ENCODE data around the gene LRCH1. TPM values are rescaled to one million over a fixed set of nuclear protein-coding genes. Genes with fewer than 3 reads are reported as not detected.

The LRCH1 gene
- total and polyA plus RNA-seq, 2 experiments from 2014 or later, result 3.9 to 9.2 TPM

DNA sequence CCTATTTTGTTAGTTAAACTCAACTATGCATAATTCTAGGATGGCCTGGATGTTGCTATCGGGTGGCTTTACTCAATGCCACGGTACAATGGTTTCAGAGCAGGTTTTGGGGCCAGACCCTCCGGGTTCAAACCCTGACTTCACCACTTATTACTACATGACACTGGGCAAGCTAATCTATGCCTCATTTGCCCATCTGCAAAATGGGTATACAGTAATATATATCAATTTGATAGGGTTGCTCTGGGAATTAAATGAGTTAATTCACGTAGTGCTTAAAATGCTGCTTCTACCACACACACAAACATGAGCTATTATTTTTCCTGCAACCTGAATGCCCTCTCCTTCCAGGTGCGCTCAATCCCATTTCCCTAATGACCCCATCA lies 243.2 kb downstream of the LRCH1 start:
- Mint-ChIP-seq H3K4me3 (peak overlapping the region; percentile 90), H3K27me3 (ENCODE audit: insufficient read depth, low read depth, poor library complexity) (peaks cover 6% of the 10 kb centered on the region), H3K36me3 (ENCODE audit: low read depth) (no peaks in the 10 kb centered on the region), H3K4me1 (peaks cover 24% of the 10 kb centered on the region), H3K9me3 (no peaks in the 10 kb centered on the region; the same call in 2 of the 3 replicates), H3K27ac (peak overlapping the region; percentile 96)
- DNase-seq (ENCODE audit: low spot score), result no peak
- H3K4me2 ChIP-seq, result peak overlapping the region; percentile 85
- H3K79me2 ChIP-seq (replicated peaks; ENCODE audit: insufficient read depth), result peaks cover 16% of the 10 kb centered on the region
- H2AFZ ChIP-seq, result peak overlapping the region; percentile 99
- H4K20me1 ChIP-seq (replicated peaks; ENCODE audit: insufficient read depth), result no peaks in the 10 kb centered on the region
- no peak for TF ChIP-seq NANOG (IDR thresholded peaks at IDR 0.05; ENCODE audit: borderline replicate concordance)
- no peak for TF ChIP-seq CREB1 (CRISPR knock-in tag; IDR thresholded peaks at IDR 0.05; ENCODE audit: low read depth)
- no peak for TF ChIP-seq EZH2 (IDR thresholded peaks at IDR 0.05; ENCODE audit: low read depth, unreplicated experiment)
- no peak for TF ChIP-seq STAT1 (IDR thresholded peaks at IDR 0.05; ENCODE audit: unreplicated experiment)
- no peak for TF ChIP-seq EZH2phosphoT487 (IDR thresholded peaks at IDR 0.05; ENCODE audit: unreplicated experiment)
- no peak for TF ChIP-seq ZNF114 (CRISPR knock-in tag; IDR thresholded peaks at IDR 0.05)
- TF ChIP-seq, protein P1, sequence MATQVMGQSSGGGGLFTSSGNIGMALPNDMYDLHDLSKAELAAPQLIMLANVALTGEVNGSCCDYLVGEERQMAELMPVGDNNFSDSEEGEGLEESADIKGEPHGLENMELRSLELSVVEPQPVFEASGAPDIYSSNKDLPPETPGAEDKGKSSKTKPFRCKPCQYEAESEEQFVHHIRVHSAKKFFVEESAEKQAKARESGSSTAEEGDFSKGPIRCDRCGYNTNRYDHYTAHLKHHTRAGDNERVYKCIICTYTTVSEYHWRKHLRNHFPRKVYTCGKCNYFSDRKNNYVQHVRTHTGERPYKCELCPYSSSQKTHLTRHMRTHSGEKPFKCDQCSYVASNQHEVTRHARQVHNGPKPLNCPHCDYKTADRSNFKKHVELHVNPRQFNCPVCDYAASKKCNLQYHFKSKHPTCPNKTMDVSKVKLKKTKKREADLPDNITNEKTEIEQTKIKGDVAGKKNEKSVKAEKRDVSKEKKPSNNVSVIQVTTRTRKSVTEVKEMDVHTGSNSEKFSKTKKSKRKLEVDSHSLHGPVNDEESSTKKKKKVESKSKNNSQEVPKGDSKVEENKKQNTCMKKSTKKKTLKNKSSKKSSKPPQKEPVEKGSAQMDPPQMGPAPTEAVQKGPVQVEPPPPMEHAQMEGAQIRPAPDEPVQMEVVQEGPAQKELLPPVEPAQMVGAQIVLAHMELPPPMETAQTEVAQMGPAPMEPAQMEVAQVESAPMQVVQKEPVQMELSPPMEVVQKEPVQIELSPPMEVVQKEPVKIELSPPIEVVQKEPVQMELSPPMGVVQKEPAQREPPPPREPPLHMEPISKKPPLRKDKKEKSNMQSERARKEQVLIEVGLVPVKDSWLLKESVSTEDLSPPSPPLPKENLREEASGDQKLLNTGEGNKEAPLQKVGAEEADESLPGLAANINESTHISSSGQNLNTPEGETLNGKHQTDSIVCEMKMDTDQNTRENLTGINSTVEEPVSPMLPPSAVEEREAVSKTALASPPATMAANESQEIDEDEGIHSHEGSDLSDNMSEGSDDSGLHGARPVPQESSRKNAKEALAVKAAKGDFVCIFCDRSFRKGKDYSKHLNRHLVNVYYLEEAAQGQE (IDR thresholded peaks at IDR 0.05; ENCODE audit: unreplicated experiment), result no peak
- TF ChIP-seq, protein P2, sequence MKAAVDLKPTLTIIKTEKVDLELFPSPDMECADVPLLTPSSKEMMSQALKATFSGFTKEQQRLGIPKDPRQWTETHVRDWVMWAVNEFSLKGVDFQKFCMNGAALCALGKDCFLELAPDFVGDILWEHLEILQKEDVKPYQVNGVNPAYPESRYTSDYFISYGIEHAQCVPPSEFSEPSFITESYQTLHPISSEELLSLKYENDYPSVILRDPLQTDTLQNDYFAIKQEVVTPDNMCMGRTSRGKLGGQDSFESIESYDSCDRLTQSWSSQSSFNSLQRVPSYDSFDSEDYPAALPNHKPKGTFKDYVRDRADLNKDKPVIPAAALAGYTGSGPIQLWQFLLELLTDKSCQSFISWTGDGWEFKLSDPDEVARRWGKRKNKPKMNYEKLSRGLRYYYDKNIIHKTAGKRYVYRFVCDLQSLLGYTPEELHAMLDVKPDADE (IDR thresholded peaks at IDR 0.05), result no peak
- no peak for TF ChIP-seq JUNB (IDR thresholded peaks at IDR 0.05; ENCODE audit: unreplicated experiment)
- TF ChIP-seq, protein P3, sequence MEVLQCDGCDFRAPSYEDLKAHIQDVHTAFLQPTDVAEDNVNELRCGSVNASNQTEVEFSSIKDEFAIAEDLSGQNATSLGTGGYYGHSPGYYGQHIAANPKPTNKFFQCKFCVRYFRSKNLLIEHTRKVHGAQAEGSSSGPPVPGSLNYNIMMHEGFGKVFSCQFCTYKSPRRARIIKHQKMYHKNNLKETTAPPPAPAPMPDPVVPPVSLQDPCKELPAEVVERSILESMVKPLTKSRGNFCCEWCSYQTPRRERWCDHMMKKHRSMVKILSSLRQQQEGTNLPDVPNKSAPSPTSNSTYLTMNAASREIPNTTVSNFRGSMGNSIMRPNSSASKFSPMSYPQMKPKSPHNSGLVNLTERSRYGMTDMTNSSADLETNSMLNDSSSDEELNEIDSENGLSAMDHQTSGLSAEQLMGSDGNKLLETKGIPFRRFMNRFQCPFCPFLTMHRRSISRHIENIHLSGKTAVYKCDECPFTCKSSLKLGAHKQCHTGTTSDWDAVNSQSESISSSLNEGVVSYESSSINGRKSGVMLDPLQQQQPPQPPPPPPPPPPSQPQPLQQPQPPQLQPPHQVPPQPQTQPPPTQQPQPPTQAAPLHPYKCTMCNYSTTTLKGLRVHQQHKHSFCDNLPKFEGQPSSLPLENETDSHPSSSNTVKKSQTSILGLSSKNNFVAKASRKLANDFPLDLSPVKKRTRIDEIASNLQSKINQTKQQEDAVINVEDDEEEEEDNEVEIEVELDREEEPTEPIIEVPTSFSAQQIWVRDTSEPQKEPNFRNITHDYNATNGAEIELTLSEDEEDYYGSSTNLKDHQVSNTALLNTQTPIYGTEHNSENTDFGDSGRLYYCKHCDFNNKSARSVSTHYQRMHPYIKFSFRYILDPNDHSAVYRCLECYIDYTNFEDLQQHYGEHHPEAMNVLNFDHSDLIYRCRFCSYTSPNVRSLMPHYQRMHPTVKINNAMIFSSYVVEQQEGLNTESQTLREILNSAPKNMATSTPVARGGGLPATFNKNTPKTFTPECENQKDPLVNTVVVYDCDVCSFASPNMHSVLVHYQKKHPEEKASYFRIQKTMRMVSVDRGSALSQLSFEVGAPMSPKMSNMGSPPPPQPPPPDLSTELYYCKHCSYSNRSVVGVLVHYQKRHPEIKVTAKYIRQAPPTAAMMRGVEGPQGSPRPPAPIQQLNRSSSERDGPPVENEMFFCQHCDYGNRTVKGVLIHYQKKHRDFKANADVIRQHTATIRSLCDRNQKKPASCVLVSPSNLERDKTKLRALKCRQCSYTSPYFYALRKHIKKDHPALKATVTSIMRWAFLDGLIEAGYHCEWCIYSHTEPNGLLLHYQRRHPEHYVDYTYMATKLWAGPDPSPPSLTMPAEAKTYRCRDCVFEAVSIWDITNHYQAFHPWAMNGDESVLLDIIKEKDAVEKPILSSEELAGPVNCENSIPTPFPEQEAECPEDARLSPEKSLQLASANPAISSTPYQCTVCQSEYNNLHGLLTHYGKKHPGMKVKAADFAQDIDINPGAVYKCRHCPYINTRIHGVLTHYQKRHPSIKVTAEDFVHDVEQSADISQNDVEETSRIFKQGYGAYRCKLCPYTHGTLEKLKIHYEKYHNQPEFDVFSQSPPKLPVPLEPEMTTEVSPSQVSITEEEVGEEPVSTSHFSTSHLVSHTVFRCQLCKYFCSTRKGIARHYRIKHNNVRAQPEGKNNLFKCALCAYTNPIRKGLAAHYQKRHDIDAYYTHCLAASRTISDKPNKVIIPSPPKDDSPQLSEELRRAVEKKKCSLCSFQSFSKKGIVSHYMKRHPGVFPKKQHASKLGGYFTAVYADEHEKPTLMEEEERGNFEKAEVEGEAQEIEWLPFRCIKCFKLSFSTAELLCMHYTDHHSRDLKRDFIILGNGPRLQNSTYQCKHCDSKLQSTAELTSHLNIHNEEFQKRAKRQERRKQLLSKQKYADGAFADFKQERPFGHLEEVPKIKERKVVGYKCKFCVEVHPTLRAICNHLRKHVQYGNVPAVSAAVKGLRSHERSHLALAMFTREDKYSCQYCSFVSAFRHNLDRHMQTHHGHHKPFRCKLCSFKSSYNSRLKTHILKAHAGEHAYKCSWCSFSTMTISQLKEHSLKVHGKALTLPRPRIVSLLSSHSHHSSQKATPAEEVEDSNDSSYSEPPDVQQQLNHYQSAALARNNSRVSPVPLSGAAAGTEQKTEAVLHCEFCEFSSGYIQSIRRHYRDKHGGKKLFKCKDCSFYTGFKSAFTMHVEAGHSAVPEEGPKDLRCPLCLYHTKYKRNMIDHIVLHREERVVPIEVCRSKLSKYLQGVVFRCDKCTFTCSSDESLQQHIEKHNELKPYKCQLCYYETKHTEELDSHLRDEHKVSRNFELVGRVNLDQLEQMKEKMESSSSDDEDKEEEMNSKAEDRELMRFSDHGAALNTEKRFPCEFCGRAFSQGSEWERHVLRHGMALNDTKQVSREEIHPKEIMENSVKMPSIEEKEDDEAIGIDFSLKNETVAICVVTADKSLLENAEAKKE (CRISPR knock-in tag; IDR thresholded peaks at IDR 0.05), result no peak
- TF ChIP-seq, protein P4, sequence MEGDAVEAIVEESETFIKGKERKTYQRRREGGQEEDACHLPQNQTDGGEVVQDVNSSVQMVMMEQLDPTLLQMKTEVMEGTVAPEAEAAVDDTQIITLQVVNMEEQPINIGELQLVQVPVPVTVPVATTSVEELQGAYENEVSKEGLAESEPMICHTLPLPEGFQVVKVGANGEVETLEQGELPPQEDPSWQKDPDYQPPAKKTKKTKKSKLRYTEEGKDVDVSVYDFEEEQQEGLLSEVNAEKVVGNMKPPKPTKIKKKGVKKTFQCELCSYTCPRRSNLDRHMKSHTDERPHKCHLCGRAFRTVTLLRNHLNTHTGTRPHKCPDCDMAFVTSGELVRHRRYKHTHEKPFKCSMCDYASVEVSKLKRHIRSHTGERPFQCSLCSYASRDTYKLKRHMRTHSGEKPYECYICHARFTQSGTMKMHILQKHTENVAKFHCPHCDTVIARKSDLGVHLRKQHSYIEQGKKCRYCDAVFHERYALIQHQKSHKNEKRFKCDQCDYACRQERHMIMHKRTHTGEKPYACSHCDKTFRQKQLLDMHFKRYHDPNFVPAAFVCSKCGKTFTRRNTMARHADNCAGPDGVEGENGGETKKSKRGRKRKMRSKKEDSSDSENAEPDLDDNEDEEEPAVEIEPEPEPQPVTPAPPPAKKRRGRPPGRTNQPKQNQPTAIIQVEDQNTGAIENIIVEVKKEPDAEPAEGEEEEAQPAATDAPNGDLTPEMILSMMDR (conservative IDR thresholded peaks at IDR 0.05; ENCODE audit: low read depth in 2 of 2), result no peak
- TF ChIP-seq ZNF331 (CRISPR knock-in tag; IDR thresholded peaks at IDR 0.05; ENCODE audit: low read depth), result no peak
- no peak for TF ChIP-seq POLR2AphosphoS5 (IDR thresholded peaks at IDR 0.05; ENCODE audit: low read depth)
- ATAC-seq, result no peak
- no peaks in the 10 kb centered on the region for H3K27me3 ChIP-seq (ENCODE audit: insufficient read depth)
- peaks cover 4% of the 10 kb centered on the region; the same call in 1 of the 2 replicates for H3K9me2 ChIP-seq (ENCODE audit: insufficient read depth)
- no peaks in the 10 kb centered on the region for H3F3A ChIP-seq (replicated peaks; ENCODE audit: low read depth)
- no peak overlapping the region for H3K27ac ChIP-seq (ENCODE audit: low read depth)
- H3K36me3 ChIP-seq (ENCODE audit: insufficient read depth), result no peaks in the 10 kb centered on the region; the same call in 1 of the 2 replicates
- peaks cover 21% of the 10 kb centered on the region for H3K4me1 ChIP-seq (ENCODE audit: insufficient read depth)
- H3K4me3 ChIP-seq, result peak overlapping the region; percentile 69
